RWPE2 (cell line): ENCODE measurements around the gene HOXA7.

Experiments used
- ATAC-seq: fragments of 200-7000 bp; cut with Tn5 transposase; 3 replicates; pipeline ENCODE4 v1.9.1; 2021; ENCODE audit warnings: low read depth
- DNase-seq: peaks from one replicate; pipeline ENCODE4 v3.0.0-alpha.2; 2020; ENCODE audit warnings: low spot score
- H3K27ac ChIP-seq: fragments of 450-650 bp; 2 replicates; pipeline ENCODE4 v1.5.1; 2017; ENCODE audit warnings: mild to moderate bottlenecking; ENCODE audit not compliant: poor library complexity, severe bottlenecking
- H3K27me3 ChIP-seq: fragments of 250-450 bp; sonication (Bioruptor Pico); 2 replicates; pipeline ENCODE4 v1.5.1; 2021; ENCODE audit warnings: mild to moderate bottlenecking, moderate library complexity; ENCODE audit not compliant: insufficient read depth, poor library complexity, severe bottlenecking
- H3K36me3 ChIP-seq: fragments of 250-450 bp; sonication (Bioruptor Pico); 2 replicates; pipeline ENCODE4 v1.5.1; 2020; ENCODE audit warnings: low read depth, mild to moderate bottlenecking, moderate library complexity
- H3K4me1 ChIP-seq: fragments of 250-450 bp; sonication (Bioruptor Pico); 2 replicates; pipeline ENCODE4 v1.5.1; 2021; ENCODE audit warnings: mild to moderate bottlenecking, moderate library complexity; ENCODE audit not compliant: insufficient read depth, poor library complexity, severe bottlenecking
- H3K4me3 ChIP-seq: fragments of 250-450 bp; sonication (Bioruptor Pico); 2 replicates; pipeline ENCODE4 v1.5.1; 2021; ENCODE audit warnings: mild to moderate bottlenecking, moderate library complexity; ENCODE audit not compliant: severe bottlenecking
- H3K9me3 ChIP-seq: fragments of 250-450 bp; sonication (Bioruptor Pico); 2 replicates; pipeline ENCODE4 v1.5.1; 2021; ENCODE audit warnings: mild to moderate bottlenecking, moderate library complexity; ENCODE audit not compliant: severe bottlenecking
- CTCF ChIP-seq: fragments of 450-650 bp; IDR thresholded peaks from one replicate; pipeline ENCODE4 v1.5.1; 2017; ENCODE audit warnings: mild to moderate bottlenecking, moderate library complexity; ENCODE audit not compliant: poor library complexity, severe bottlenecking

Gene HOXA7

GRCh38 chr7:27156508-27156898 lies at the start of gene HOXA7:
TSS of gene HOXA7 (minus strand) at chr7:27156675. CDS start at chr7:27156545, 130 bp downstream.
- Histone ChIP-seq H3K27ac (peak within 1 kb of the TSS; percentile 62), H3K9me3 (no peaks in the 10 kb centered on the region), H3K27me3 (no peaks in the 10 kb centered on the region), H3K4me3 (peak within 1 kb of the TSS; percentile 46), H3K4me1 (peaks cover 8% of the 10 kb centered on the region), H3K36me3 (no peaks in the 10 kb centered on the region)
- peak; percentile 40 for ATAC-seq
- no peak for TF ChIP-seq CTCF
- peak; percentile 84 for DNase-seq

DNA sequence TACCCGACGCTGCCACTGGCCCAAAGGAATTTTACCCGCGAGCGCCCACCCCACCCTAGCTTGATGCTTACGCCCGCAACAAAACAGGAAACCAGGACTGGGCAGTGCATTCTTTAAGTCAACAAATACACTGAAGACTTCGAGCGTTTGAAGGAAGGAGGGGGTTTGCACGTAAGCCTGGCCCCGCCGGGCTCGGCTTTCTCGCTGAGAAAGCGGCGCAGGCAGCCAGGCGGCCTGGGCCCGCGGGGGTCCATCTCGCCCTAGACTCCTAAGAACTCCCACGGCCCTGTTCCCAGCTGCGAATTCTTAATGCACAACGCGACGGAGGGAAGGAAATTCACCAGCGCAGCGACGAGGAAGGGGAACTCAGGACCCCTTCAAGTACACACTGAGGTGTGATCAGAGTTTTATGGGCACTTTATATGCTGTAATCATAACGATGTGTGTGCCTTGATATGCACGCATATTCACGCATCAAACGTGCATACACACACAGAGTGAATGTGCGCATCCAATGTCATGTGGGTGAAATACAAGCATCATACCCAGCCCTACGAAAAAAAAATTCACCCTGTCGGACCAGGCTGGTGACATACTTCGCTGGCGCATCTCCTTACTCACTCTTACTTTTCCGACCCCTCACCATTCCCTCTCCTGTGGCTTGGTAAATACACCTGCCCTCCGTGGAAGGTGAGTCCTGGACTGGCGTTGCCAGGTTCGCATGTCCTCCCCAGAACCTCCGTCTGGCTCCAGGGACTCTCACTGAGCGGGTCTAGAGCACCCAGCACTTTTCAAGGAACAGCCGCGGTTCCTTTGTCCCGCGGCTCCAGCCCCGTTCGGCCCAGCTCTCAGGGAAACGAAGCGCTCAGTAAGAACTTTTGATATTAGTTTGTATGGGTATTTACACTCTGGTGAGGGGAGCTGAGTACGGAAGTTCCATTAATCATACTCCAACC lies 49.1 kb upstream of the HOXA7 start:
- ATAC-seq = peak; percentile 1; the same call in 1 of the 3 replicates
- no peak for DNase-seq
- Histone ChIP-seq H3K4me1 (peaks cover 6% of the 10 kb centered on the region), H3K27me3 (no peaks in the 10 kb centered on the region), H3K27ac (peak overlapping the region; percentile 92), H3K9me3 (no peaks in the 10 kb centered on the region), H3K4me3 (peak overlapping the region; percentile 89), H3K36me3 (no peaks in the 10 kb centered on the region)
- TF ChIP-seq CTCF = no peak

DNA sequence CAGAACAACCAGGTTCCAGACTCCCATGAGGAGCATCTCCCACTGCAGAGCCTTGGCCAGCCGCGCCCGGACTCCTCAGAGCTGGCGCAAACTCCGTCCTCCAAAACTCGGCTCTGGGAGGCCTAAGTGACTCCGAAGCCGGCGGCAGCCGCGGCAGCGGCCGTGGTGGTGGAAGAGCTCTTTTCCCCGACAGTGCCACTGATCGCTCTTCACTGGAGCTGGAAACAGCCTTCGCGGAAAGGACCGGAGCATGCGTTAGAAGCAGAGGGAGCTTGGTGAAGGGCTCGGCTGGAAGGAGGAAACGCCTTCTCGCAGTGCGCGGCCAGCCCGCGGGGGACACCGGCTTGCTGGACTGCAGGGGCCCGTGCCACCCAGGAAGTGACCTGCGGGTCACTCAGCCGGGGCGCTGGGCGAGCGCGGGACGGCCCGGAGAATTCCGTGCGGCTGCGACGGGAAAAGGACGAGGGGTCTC lies 48.4 kb upstream of the HOXA7 start:
- Histone ChIP-seq H3K4me3 (peak overlapping the region; percentile 89), H3K27me3 (no peaks in the 10 kb centered on the region)
- peak; percentile 2; the same call in 1 of the 3 replicates for ATAC-seq

DNA sequence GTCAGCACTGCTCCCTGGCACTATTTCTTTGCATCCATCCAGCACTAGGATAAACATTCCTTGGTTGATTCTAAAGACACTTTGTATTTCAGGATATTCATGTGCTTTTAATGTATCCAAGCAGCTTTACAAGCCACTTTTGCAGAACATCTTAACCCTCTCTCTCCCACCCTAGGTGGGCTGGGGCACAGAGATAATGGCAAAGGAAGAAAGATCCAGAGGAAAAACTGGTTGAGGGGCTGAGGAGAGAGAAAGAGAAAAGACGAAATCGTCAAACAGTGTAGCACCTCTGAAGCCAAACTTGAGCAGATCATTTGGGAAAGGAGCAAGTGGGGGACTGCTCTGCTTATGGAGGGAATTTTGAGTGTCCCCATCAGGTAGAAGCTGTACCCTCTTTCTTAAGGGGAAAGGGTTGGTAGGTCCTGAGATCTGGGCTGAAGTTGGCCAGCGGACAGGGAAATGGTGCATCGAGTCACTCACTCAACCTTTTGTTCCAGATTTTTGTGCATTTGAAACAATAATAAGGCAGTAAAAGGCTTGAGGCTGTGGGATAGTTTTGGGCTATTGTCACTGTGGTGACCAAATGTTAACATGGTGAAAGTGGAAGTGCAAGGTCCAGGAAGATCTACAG lies 47.6 kb upstream of the HOXA7 start:
- H3K36me3 ChIP-seq = no peaks in the 10 kb centered on the region
- H3K4me1 ChIP-seq = peaks cover 6% of the 10 kb centered on the region
- H3K27me3 ChIP-seq = no peaks in the 10 kb centered on the region
- no peaks in the 10 kb centered on the region for H3K9me3 ChIP-seq
- no peak for TF ChIP-seq CTCF
- peak overlapping the region; percentile 92 for H3K27ac ChIP-seq
- H3K4me3 ChIP-seq = peak overlapping the region; percentile 89
- DNase-seq (no peak), ATAC-seq (no peak)

More for the DNA sequence above, 48.4 kb upstream of the HOXA7 start:
- Histone ChIP-seq H3K36me3 (no peaks in the 10 kb centered on the region), H3K9me3 (no peaks in the 10 kb centered on the region), H3K27ac (peak overlapping the region; percentile 92), H3K4me1 (peaks cover 6% of the 10 kb centered on the region)
- DNase-seq = no peak
- TF ChIP-seq CTCF = no peak
